NCI-H1105 (cell line): ENCODE data around the gene CNOT4.

Experiments
- DNase-seq: peaks from one replicate; lab custom pipeline; 2025; lab: John Stamatoyannopoulos, UW

The CNOT4 gene

DNA sequence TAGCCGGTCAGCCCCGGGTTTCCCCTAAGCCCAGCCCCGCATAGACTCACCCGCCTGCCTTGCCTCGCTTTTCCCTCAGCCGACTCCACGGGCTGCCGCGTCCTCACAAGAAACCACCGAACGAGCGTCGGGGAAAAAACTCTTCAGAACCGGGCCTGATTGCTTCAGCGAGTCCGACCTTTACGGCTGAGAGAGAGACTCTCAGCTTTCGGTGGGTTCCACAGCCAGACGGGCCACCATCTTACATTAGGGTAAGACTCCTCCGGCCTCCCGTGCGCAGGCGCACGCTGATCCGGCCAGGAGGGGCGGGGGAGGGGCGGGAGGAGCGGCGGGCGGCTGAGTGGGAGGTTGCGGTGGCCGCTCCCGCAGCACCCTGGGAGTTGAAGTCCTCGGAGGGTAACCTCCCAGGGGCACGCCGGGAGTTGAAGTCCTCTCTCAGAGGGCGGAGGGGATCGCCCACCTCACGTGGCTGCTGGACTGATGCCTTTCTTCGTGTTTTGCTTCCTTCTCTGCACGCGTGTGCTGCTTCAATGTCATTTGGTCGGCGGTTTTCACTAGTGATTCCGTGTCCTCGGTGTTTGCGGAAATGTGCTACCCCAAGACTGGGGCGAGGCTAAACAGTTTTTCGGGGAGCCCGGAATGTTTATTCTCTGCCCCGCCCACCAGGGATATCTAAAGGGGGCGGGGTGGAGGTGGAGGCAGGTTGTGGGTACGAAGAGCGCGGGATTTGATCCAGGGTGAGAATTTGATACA lies at the start of gene CNOT4:
TSS of gene CNOT4 (minus strand) at position 264 of the 753 bp plus-strand sequence. CDS start 71,771 bp downstream, outside the sequence.
- peak; percentile 94 for DNase-seq

DNA sequence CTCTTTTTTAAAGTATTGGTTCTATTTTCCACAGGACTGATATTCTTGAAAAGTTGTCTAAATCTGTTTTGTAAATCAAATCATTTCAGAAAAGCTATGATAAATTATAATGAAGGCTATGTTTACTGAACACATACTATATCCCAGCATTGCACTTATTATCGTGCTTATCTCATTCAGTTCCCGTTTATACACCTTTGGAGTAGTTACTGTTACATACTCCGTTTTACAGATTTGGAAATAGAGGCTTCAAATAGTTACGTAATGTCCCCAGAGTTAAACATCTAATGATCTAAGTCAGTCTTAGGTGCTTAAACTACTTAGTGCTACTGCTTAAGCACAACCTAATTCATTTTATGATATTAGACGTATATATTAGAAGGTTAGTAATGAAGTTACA lies 49.0 kb upstream of the CNOT4 start:
- no peak for DNase-seq

GRCh38 chr7:135558337-135558767 lies 48.5 kb upstream of the CNOT4 start:
- DNase-seq, result peak; percentile 76

DNA sequence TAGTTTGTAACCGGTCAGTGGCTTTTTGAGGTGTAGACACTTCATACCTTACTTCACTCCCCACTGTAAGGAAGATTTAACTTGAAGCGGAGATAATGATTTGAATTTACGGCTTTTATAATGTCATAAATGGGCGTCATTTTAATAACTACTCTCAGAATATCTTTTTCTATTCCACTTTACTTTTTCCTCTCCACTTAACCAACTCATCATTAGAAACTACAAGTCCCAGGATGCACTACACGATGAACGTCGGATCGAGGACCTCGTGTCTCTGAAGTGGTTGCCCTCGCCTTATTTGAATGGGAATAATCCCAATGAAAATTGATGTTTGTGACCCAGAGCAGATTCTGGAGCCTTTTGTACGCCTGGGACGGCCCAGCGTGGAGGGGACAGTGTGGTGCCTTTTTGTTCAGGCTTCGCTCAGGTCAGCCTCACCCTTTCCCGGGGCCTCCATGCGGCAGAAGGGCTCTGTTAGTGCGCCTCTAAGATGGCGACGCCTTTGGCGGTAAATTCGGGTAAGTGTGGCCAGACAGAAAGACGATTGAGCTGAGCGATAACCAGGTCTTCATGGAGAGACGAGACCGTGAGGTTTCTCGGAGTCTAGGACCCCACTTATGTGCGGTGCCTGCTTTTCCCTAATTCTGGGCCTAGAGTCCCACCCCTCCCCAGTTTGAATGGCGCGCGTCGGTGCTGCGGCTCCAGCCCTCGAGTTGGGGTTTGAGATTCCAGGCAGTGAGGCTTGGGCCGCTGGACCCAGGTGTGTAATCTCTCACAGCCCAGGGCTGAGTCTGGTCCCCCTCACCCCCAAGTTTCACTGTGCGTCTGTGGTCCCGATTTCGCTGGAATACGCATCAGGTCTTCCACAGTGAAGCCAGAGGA lies 47.8 kb upstream of the CNOT4 start, which contains the start of gene NUP205:
TSS of gene NUP205 (plus strand) at position 463 of the 882 bp plus-strand sequence. CDS start at position 491, 28 bp downstream.
- DNase-seq, result peak; percentile 77

- DNase-seq, result no peak
Observed at GRCh38 chr7:135553346-135553745, 43.4 kb upstream of the CNOT4 start.

- no peak for DNase-seq
Observed at GRCh38 chr7:135552148-135552547, 42.2 kb upstream of the CNOT4 start.

- no peak for DNase-seq
Observed at GRCh38 chr7:135550196-135550595, 40.3 kb upstream of the CNOT4 start.

DNA sequence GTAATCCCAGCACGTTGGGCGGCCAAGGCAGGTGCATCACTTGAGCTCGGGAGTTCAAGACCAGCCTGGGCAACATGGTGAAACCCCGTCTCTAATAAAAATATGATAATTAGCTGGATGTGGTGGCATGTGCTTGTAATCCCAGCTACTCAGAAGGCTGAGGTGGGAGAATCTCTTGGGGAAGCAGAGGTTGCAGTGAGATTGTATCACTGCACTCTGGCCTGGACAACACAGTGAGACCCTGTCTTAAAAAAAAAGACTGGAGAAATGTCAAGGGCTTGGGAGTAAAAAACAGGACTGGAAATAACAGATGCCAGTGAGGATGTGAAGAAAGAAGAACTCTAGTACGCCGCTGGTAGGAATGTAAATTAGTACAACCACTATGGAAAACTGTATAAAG lies 31.1 kb upstream of the CNOT4 start:
- DNase-seq, result no peak

DNA sequence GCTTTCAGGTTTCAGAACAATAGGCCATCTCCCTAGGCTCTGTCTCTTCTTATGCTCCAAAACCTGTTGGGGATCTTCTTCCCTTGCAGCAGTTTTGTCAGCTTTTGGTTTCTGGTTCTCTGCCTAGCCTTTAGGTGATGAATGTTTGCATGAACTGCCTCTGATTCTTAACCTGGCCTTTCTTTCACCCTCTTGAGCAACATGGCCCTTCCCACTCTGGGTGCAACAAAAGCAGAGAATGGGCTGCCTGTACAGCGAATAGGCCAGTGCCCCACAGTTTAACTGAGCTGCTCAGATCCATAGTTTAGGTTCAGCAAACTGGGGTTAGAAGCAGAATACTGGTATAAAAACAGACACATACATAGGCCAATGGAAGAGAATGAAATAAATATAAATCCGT lies 29.7 kb upstream of the CNOT4 start:
- DNase-seq, result no peak

DNA sequence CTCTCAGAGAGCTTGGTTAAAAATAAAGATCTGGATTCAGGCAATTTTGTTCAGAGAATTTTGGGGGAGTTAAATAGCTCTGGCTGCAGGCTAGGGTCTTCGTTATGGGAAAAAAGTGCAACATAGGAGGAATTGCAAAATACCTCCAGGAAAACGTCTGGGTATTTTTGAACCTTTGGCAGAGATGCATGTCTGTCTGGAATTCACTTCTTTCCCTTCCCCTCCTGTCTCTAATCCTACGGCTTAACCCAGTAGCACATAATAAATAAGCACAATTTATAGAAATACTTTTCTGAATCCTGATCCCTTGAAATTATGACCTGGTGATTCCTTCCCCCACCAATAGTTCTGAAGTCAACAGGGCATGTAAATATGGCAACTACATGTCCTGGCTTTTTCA lies 28.5 kb upstream of the CNOT4 start:
- no peak for DNase-seq

GRCh38 chr7:135537905-135538304 lies 28.0 kb upstream of the CNOT4 start:
- DNase-seq, result no peak

DNA sequence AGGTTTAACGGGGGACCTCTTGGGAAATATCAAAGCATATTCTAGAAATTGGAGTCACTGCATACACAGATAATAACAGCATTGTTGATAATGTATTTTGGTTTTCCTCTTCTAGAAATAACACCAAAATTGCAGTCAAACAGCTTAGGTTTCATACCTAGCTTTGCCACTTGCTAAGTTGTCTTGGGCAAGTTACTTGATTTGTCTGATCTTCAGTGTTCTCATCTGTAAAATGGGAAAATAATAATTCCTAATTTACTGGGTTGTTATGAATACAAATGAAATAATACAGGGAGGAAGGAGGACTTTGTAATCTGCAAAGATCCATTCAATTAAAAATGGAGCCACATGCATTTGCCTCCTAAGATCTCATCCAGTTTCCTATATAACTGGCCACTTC lies 27.6 kb upstream of the CNOT4 start:
- DNase-seq, result no peak

DNA sequence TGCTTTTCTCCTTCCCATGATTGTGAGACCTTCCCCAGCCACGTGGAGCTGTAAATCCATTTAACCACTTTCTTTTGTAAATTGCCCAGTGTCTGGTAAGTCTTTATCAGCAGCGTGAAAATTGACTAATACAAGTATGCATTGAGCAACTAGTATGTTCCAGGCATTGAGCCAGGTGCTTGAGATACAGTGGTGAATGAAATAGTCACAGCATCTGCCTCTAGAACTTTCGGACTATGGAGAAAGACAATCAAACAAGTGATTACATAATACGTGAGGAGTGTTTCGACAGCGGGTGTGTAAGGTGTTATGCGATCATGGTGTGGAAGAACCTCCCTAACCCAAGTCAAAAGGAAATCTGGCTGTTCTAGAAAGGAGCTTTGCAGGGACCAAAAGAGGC lies 26.2 kb upstream of the CNOT4 start:
- no peak for DNase-seq

- DNase-seq, result no peak
Observed at GRCh38 chr7:135527025-135527424, 17.1 kb upstream of the CNOT4 start.

GRCh38 chr7:135525426-135525825 lies 15.5 kb upstream of the CNOT4 start:
- no peak for DNase-seq

DNA sequence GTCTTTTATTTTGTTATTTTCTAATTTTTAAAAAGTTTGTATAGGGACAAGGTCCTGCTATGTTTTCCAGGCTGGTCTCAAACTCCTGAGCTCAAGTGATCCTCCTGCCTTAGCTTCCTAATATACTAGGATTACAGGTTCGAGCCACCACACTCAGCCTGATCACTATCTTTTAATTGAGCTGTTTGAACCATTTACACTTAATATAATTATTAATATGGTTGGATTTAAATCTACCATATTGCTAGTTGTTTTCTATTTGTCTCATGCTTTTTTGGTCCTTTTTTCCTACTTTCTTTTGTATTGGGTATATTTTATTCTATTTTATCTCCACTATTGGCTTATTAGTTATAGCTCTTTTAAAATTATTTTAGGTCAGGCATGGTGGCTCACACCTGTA lies 13.2 kb upstream of the CNOT4 start:
- DNase-seq, result no peak

DNA sequence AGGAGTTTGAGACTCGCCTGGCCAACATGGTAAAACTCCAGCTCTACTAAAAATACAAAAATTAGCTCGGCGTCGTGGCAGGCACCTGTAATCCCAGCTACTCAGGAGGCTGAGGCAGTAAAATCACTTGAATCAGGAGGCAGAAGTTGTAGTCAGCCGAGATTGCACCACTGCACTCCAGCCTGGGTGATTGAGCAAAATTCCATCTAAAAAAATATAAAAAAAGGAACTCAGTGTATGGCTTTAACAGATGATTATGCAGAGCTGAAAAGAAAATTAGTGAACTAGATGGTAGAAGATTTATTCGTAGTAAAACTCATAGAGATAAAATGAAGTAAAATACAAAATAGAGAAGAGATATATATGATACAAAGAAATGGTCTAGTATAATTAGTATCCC lies 12.6 kb upstream of the CNOT4 start:
- no peak for DNase-seq

DNA sequence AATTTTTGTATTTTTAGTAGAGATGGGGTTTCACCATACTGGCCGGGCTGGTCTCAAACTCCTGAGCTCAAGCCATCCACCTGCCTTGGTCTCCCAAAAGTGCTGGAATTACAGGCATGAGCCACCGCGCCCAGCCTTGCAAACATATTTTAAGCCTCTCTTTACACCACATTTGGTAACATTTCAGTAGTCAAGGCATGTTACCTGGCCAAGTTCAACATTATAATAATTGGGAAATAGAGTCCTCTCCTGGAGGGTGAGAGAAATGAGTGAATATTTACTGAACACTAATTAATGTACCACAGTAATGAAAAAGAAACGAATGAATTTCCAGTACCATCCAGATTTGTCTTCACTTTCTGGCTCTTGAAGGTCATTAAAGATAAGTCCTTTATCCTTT lies 10.0 kb upstream of the CNOT4 start:
- no peak for DNase-seq

DNA sequence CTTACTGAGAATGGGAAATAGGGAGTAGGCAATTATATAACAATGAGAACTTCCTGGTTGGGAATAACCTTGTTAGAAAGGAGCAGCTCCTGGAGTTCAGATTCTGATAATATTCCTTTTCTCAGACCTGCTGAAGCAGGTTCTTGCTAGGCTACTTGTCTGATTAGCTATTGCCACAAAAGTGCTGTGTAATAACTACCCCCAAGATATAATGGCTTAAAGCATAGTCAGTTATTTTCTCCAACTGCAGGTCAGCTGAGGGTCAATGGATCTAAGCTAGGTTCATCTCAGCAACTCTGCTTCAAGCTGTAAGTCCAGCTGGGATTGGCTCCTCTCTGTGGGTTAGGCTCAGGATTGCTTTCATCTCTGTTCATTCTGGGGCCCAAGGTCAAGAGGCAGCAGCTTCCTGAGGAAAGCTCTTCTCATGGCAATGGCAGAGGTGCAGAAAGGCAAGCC lies 9.4 kb upstream of the CNOT4 start:
- DNase-seq, result no peak

- no peak for DNase-seq
Observed at GRCh38 chr7:135518748-135519147, 8.8 kb upstream of the CNOT4 start.

- no peak for DNase-seq
Observed at GRCh38 chr7:135517060-135517459, 7.2 kb upstream of the CNOT4 start.

GRCh38 chr7:135514856-135515255 lies 5.0 kb upstream of the CNOT4 start:
- DNase-seq, result no peak
